ENCODE measurements around the gene TEX35.

The TEX35 gene

DNA sequence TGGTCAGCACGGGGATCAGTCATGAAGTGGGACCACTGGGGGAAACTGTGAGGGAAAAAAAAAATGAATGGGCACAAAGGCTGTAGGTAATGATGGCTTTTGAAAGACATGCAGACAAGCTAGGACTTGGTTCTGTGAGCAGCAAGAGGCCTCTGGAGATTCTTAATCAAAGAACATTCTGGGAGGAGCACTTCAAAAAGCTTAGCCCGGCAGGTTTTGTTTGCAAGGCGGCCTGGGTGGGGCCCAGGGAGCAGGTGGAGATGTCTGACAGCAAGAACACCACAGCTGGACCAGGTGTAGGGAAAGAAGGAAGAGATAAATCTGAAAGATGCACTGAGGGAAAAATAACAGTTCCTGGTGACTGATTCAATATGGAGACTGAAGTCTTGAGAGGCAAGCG, 6.0 kb downstream of the TEX35 start:
- no peak for DNase-seq (ENCODE audit: low spot score)

DNA sequence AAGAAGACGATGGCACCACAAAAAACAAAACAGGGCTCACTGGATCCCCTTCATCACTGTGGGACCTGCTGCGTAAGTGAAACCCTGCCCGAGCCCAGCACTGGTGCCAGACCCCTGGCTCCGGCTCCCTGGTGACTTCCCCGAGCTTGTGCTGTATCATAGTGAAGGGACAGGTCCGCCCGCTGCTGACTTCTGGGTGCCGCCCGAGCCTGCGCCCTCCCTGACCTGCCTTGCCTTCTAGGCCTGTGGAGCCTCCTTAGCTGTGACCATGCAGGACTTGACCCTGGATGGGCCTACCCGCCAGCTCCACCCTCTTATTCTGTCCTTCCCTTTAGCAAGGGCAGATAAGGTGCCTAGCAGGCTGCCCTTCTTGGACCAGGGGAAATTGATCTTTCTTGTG, 7.9 kb downstream of the TEX35 start:
- no peak for DNase-seq (ENCODE audit: low spot score)

DNA sequence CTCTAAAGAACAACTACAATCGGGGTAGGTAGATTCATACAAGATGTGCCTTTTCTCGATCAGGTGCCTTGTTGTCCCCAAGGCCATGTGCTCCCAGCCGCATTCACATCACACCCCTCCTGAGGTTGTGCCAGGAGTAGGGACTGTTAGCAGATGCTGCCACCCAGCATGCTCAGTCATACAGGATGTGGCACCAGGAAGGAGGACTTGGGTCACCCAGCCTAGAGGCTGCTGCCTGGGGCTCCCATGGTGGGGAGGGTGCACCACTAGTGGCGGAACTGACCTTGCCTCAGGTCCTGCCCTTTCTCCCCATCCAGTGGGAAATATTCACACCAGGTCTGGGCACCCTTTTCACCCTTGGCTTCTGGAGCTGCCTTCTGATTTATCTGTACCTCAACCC, 8.3 kb downstream of the TEX35 start:
- no peak for DNase-seq (ENCODE audit: low spot score)

DNA sequence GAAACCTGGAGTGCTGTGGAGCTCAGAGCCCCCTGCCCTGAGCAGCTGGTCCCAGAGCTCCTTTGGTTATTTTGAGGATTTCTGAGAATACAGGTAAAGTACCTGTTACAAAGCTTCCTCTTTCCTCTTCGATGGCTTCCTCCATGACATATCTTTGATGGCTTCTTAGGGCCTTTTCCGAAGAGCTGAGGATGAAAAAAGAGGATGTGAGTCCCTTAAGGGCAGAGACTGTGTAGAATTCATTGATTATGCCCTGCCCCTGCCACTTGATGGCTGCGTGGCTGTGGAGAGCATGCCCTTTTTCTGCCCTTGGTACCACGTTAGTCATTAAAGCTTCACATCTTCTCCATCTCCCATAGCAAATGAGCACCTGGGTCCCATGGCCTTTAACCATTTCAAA, 14.2 kb downstream of the TEX35 start:
- no peak for DNase-seq (ENCODE audit: low spot score)

DNA sequence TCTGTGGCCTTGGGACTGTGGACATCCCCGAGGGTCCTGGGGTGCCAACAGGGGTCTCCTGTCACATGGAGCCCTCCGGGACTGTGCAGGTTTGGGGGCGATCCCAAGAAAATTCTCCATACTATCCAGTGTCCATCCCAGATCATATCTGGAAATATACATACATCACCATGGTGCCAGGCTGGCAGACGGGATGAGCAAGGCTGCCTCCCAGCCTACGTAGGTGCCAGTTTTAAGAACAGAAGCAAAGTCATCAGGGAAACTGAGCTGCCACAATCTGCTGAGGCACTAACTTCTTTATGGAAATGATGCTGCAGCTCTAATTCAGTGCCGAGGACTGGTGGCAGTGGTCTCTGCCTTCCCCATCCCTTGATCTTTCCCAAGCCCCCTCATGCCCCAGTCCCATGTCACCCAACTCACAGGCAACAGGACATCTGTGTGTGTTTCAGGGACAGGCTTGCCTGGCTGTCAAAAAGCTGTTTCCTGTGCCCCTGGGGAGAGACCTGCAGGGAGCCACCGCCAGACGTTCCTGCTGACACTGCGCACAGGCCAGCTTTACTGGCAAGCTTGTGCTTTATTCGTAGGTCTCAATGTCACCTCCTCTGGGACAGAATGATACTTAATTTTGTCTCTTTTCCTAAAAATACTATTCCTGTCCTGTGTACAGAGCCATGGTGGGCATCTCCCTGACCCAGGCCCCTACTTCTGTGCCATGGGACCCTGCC, 15.5 kb downstream of the TEX35 start:
- no peak for DNase-seq (ENCODE audit: low spot score)

DNA sequence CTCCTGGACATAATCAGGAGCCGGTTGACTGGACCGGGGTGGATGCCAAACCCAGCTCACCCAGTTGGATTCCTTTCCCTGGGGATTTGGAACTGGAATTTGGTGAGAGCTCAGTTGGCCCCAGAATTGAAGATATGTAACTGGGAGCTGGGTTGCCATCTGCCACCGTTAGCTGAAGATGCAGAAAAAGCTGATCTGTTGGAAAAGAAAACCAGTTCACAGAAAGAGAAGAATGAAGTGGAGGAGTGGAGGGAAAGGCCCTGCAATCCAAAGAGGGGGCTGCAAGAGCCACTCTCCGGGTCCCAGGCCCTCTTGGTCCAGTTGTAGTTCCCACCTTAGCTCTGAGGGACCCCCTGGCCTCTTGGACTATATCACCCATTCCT, 16.0 kb downstream of the TEX35 start:
- DNase-seq (ENCODE audit: low spot score): no peak

DNA sequence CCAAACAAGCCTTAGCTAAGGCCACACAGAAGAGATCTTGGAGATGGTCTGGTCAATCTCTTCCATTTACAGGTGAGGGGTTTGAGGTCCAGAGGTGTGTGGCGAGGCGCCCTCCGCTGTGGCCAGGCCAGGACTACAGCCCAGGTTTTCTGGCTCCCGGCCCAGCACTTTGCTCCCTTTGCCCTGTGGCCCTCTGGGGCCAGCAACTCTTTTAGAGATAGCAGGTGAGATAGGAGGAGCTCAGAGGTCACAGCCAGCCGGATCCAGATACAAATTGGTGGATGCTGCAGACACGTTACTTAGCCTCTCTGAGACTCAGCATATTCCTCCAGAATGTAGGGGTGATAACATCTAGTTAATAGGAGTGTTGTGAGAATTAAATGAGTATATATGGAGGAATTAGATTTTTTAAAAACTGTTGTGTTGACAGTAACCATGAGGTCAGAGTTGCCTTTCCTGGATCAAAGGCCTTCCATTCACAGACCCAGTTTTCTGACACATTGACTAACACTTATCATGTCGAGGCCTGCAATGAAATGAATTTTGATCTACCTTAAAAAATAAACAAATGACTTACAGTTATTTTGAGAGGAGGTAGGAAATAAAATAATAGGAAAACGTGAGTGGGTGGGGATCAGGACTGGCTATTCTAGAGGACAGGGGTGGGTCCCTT, 16.6 kb downstream of the TEX35 start:
- no peak for DNase-seq (ENCODE audit: low spot score)

DNA sequence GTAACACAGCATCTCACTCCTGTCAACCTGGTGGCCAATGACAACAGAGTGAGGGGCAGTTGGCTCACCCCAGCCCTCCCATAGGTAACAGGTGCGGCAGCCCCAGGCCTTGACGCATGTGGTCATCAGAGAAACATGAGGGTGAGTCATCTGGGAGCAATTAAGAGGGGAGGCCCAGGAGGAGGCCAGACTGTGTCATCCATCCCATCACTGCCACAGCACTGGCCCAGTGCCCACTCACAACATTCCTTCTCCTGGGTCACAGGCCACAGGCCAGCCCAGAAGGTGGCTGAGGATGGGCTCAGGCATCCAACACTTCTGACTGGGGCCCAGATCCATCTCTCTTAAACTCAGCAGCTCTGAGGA, 17.1 kb downstream of the TEX35 start:
- peak; percentile 90 for DNase-seq (ENCODE audit: low spot score)

DNA sequence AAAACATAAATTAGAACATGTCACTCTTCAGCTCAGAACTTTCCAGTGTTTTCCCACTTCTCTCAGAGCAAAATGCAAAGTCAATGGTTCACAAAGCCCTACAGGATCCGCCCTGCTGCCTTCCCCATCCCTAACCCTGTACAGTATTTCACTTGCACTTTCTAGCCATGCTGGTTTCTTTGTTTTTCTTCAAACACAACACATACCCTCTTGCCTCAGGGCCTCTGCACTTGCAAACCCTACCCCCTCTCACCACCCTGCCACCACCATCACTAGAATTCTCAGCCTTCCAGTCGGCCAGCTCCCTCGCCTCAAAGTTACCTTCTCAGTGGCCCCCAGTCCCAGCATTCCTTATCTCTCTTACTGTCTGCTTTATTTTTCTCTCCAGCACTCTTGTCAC, 17.6 kb downstream of the TEX35 start:
- DNase-seq (ENCODE audit: low spot score): no peak

DNA sequence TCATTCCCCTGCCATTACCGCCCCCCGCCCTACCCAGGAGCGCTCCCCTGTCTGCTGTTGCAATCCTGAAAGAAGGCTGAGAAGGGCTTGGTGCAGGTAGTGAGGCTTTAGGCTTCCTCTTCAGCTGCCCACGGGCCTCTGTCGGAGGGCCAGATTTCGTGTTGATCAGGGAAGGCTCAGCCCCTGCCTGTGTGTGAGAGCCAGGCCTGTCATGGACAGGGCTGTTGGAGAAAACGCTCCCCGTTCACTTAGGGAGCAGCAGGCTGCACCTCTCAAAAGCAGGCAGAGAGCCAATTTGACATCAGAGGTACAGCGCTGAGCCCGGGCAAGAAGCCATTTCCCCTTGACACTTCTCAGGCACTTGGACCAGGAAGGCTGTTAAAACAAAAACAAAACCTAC, 19.0 kb downstream of the TEX35 start:
- no peak for DNase-seq (ENCODE audit: low spot score)

DNA sequence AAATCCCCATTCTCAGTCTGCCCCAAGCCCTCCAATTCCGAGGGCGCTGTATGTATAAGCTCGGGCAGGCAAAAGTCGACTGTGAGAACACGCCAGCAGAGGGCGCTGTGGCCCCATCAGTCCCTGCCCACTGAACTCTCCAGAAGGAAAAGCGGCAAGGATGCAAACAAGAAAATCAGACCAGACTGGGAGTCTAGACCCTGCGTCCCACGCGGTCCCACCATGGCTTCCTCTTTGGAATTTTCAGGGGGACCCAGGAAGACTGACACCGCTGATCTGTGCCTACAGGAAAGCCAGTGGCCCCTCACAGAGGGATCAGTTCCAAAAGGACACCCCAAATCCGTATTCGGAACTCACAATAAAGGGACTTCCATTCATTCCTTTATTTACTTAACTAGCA, 19.5 kb downstream of the TEX35 start:
- peak; percentile 87 for DNase-seq (ENCODE audit: low spot score)

DNA sequence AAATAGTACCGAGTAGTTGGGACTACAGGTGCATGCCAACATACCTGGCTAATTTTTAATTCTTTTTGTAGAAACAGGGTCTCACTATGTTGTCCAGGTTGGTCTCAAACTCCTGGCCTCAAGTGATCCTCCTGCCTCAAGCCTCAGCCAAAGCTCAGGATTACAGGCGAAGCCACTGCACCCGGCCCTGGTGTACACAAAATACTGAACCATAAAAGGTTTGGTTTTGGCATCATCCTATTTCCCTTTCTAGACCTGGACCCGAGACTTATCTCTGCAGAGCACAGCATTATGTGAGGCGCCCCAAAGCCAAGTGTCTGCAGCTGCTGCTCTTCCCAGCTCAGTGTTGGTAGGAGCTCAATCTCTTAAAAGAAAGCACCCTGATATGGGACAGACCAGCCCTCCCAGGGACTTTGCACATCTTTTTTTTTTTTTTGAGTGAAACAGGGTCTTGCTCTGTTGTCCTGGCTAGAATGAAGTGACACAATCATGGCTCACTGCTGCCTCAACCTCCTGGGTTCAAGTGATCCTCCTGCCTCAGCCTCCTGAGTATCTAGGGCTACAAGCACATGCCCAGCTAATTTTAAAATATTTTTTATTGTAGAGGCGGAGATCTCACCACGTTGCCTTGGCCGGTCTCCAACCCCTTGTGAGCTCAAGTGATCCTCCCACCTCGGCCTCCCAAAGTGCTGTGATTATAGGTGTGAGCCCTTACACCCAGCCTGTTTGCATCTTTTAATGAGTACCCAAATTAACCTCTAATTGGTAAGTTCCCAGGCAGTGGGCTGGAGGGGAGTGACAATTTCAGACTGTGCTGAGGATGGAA, 20.4 kb downstream of the TEX35 start:
- no peak for DNase-seq (ENCODE audit: low spot score)

DNA sequence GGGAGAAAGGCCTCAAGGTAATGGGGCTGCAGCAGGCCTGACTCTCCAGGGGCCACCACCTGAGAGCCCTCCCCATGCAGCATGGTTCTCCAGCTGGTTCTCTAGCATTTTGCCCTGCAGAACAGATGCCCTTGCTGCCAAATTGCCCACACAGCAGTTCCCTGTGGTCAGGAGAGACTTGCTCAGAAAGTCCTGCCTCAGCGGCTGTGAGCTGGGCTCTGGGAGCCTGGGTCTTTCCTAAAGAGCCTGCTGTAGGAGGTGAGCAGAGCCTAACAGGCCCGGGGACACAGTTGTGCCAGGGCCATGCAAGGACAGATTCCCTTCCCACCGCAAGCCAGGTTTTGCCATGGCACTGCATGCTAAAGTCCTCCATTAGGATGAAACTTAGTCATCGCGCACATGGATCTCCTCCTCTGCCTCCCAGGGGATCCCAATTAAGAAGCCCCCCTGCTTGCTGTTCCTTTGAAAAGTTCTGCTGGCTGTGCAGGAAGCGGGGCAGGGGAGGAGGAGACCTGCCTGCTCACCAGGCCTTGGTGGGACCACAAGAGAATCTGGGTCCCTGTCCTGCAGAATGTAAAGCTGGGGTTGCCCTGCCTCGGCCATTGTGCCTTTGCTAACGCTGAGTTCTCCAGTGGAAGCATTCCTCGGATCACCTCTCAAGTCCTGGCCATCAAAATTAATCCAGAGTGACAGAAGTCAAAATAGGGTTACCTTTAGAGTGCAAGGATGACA, 21.4 kb downstream of the TEX35 start:
- DNase-seq (ENCODE audit: low spot score): no peak

DNA sequence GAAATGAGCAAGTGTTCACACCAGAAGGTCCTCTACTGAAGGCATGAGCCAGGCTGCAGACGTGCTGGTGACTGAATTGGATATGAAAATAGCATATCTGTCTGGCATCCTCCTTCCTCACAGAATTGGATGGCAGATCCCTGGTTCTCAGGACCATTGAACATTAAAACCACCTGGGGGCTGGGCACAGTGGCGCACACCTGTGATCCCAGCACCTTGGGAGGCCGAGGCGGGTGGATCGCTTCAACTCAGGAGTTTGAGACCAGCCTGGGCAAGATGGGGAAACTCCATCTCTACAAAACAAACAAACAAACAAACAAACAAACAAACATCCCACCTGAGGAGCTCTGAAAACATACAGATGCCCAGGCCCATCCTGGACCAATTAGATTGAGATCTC, 23.4 kb downstream of the TEX35 start:
- no peak for DNase-seq (ENCODE audit: low spot score)

DNA sequence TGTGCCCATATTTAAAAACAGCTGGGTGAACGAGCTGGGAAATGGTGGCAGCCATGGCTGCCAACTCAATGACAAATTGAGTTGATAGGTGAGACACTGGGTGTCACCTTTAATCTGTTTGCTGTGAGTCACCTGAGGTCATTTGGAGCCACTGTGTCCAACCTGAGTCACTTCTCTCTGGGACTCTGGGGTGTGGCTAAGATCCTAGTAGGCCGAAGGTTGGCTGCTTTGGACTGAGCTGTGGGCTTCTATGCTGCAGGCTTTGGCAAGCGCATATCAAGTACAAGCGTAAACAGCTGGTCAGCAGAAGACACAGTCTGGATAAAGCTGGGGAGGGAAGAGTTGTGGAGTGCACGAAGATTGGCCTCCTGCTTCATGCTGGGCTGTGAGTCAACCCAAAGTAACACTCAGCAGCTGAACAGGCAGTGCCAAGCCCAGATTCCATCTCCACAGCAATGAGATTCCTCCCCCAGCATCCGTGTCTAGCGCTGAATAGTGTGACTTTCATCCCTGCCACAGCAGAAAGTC, 24.0 kb downstream of the TEX35 start:
- DNase-seq (ENCODE audit: low spot score): peak; percentile 95

DNA sequence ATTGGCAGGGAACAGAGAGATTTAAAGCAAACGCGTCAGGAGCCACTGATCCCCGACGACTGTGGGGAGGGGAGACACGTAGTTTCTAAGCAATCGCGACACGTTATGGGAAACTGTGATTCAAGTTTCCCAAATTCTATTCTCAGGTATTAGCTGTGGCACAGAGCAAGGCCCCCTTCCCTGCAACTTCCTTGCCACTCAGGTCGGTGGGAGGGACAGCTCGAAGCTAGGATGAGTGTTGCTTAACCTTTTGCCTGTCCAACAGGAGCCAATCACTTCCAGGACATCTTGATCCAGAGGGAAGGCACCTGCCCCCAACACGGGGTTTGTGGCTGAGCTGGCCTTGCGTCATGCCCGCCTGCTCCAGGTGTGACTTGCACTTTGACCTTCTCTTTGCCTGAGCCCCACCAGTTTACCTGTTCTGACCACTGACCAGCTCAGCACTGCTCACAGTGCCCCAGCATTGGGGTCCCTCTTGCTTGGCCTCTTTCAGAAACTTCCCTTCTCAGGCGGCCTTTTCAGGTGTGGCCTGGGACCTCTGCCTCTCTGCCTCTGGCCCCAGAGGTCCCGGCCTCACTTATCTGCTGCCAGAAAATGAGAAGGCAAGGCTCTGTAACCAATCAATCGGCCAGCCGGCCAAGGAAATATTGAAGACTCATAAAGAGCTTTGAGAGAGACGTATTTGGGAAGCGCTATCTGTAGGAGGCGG, 24.6 kb downstream of the TEX35 start:
- DNase-seq (ENCODE audit: low spot score): no peak

DNA sequence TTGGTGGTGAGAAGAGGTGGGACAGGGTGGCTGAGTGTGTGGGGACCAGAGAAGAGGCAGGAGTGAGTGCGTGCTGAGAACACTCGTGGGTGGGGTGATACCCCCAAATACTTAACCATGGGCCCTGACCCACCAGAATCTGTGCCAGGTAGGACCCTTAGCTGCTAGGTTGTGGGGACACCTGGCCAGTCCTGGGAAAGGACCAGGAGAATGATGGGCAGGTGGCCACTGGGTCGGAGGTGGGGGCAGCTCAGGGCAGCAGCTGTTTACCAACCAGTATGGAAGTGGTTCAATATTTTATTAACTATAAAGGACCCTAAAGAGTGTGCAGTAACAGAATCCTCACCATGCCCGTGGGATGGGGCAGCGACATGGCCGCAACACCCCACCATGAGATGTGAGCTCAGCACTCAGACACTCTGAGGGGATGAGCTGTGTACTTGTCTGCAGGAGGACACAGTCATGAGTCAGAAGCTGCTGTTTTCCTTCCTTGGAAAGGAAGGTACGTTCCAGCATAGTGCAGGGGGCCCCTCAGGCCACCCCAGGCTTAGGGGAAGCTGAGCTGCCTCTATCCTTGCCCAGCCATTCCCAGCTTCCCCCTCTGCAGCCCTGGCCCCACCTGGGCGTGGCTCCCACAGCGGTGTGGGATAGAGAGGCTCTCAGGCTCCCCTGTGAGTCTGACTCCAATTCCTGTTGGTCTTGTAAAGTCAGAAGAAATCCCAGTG, 25.4 kb downstream of the TEX35 start:
- DNase-seq (ENCODE audit: low spot score): peak; percentile 72

DNA sequence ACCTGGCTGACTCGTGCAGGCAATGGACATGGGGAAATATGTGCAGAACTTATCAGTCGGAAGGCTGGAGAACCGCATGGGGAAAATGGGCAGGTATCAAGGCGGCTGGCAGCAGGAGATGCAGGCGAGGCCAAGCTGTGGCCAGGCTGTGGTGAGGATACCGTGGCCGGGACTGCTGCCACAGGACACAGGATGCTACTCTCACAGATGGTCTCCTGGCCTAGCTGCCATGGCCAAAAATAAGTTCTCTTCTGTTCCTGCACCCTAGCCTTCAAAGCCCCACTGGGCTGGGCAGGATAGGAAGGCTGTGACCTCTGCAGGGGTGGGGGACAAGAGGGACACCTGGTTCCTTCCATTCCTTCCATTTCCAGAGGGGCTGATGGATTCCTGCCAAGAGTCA, 26.4 kb downstream of the TEX35 start:
- no peak for DNase-seq (ENCODE audit: low spot score)

DNA sequence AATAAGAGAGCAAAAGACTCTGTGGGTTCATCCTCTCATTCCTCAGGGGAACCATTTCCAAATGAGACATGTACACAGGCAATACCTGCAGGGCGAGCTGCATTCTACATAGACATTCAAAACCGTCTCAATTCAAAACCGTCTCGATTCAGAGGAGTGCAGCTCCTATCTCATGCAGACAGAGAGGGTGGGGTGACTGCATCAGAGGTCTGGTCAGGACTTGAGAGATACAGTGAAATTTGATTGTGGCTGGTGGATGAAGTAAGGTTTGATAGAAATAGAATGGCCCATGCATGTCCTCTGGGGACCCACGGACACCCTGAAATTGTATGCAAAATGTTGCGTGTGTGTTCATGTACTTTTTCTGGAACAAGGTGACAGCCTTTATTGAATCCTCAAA, 27.3 kb downstream of the TEX35 start:
- no peak for DNase-seq (ENCODE audit: low spot score)

DNA sequence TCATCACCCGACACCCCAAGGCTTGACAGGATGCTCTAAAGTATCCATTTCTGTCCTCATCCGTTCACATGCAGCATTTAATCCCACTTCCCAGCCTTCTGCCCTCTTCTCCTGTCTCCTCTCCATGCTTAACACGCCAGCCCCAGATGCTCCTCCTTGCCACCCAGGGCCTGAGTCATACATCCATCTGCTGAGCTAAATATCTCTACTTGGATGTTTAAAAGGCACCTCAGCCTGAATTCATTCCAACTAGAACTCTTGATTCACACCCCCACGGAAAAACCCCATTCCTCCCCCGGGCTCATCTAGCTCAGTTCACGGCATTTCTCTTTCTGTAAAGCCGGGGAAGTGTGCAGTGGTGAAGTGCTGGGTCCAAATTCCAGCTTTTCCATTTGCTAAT, 27.7 kb downstream of the TEX35 start:
- DNase-seq (ENCODE audit: low spot score): peak; percentile 74

DNA sequence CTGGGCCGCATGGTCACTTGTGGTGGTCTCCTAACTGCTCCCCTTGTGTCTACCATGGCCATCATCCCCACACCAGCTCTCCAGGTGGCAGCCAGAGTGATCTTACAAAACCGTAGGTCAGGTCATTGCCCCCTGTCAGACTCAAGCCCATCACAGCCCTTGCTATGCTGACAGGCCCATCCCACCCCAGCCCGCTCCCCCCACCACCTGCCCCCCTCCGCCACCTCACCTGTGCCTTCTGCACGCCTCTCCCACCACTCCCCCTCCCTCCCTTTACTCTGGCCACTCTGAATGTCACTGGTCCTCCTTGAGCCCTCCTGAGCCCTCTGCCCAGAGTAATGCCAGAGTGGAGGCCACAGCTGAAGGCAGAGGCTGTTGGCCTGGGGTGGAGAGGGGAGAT, 28.5 kb downstream of the TEX35 start:
- no peak for DNase-seq (ENCODE audit: low spot score)
